ENCODE results near the gene SMAGP.

The SMAGP gene

GRCh38 chr12:51195841-51196240 is 74.4 kb downstream of the SMAGP start:
- Histone ChIP-seq H2AFZ (no peak overlapping the region), H3K36me3 (ENCODE audit: control insufficient read depth, insufficient read depth, low read length) (no peaks in the 10 kb centered on the region), H3K4me1 (no peaks in the 10 kb centered on the region), H3K79me2 (no peaks in the 10 kb centered on the region), H3K4me3 (ENCODE audit: low read depth, low read length) (no peak overlapping the region), H3K4me2 (ENCODE audit: low read length) (no peak overlapping the region), H3K9ac (no peak overlapping the region), H3K9me3 (ENCODE audit: control insufficient read depth, low read length) (no peaks in the 10 kb centered on the region), H3K27me3 (ENCODE audit: control insufficient read depth, insufficient read depth, low read length) (no peaks in the 10 kb centered on the region), H3K27ac (no peak overlapping the region)
- no peak for TF ChIP-seq CTCF (IDR thresholded peaks at IDR 0.05)

All from parathyroid adenoma (tissue), 2 donors.